ENCODE data around the gene PSMD14.
A peak's percentile ranks its signal among the peaks of the same experiment; 100 is the strongest.

Gene PSMD14

DNA sequence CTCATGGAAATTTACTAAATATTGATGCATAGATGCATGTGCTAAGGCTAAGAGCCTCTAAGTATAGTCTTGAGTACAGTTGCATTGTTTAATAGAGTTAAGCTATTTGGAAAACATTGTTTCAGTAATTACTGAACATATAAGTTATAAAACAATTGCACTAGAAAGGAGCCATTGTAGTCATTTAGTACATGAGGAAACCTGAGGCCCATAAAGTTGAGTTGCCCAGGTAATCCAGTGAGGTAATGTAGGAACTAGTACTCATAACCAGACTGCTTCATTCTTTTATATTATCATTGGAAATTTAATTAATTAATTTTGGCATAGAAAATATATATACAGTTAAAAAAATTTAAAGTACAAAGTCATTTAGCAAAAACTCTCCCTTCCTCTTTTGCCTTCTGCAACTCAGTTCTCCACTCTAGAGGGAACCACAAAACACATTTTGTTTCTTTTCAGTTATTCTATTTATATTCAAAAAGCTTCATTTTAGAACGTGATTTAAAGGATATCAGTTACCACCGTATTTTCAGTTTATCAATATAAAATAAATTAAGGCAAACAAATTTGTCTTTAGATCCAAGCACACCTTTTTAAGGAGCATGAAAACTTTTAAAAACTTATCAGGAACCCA is 80.0 kb downstream of the PSMD14 start:
- DNase-seq: no peak

DNA sequence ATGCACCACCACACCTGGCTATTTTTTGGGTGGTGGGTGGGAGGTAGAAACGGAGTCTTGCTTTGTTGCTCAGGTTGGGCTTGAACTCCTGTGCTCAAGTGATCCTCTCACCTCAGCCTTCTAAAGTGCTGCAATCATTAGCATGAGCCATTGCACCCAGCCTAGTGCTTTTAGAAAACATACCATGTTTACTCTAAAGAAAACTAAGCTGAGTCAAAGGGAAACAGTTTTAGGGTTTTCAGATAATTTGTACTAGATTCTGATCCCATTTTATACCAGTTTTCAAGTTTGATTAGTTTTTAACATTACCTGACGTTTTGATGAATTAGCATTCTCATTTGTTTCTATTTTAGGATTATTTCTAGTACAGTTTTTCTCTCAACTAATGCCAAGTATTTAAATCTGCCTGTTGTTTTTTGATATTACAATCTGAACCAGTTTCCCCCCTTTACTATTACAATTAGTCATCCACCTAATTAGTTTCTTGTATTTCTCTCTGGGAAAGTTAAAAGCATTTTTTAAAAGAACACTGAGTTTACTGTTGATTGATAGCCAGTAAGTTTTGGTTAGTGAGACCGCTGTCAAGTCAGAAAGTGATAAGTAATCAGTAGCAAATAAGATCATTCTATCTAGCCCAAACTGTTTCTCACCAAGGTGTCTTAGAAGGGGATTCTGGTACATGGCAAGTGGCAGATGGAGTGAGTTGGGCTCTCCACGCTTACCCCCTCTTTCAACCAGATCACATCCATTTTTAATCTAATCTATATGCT is 83.7 kb downstream of the PSMD14 start:
- DNase-seq: no peak

DNA sequence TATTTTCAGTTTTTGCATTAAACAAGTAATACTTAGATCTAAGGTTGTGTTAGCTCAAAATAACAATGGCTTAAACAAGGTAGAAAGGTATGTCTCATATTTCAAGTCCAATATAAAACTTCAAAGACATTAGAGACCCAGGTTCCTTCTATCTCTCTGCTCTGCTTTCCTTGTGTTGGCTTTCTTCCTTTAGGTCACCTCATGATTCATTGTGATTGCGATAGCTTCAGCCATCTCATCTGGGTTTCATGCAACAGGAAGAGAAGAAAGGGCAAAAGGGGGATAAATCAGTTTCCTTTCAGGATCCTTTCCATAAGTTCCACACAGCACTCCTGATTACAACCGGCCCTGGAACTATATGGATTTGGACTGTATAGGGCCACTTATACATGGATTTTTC is 91.9 kb downstream of the PSMD14 start:
- peak; percentile 12 for DNase-seq

DNA sequence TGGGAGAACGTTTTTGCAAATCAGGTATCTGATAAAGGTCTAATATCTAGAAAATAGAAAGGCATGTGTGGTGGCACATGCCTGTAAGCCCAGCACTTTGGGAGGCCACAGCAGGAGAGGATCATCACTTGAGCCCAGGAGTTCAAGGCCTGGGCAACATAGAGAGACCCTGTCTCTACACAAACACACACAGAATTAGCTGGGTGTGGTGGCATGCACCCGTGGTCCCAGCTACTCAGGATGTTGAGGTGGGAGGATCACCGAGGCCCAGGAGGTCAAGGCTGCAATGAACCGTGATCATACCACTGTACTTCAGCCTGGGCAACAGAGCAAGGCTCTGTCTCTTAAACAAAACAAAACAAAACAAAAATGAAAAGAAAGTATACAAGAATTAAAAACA is 94.1 kb downstream of the PSMD14 start:
- no peak for DNase-seq

DNA sequence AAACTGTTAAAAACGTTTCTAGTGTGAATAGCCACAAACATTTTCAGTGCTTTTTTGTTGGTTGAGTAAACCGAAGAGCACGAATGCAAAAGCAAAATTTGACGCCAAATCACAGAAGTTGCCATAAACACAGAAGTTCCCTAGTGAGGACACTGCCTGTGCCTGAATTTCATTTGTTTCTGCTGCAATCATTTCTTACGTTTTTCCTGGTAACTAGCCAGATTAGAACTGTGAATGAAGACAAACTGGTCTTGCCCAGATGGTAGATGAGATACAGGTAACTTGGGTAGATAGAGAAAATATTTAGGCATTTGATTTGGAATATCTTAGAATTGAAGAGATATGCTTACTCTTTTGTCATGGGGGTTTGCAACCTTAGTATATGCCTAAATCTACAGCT is 98.1 kb downstream of the PSMD14 start:
- no peak for DNase-seq

DNA sequence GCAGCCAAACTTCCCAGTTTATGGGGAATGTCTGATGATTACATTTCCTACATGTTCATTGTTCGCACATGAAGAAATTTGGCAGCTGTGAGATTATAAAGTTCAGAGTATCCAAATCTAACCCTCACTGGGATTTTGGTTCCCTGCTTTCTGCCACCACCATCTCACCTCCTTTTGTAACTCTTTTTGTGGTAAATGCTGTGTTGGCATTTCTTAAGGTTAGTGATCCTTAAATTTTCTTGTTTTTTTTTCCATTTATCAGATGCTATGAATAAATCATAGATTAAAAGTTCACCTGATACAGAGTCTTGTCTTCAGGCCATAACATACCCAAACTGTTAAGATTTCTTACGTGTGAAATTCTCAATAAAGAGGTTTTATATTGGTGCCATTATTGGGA is 99.4 kb downstream of the PSMD14 start:
- DNase-seq: no peak

DNA sequence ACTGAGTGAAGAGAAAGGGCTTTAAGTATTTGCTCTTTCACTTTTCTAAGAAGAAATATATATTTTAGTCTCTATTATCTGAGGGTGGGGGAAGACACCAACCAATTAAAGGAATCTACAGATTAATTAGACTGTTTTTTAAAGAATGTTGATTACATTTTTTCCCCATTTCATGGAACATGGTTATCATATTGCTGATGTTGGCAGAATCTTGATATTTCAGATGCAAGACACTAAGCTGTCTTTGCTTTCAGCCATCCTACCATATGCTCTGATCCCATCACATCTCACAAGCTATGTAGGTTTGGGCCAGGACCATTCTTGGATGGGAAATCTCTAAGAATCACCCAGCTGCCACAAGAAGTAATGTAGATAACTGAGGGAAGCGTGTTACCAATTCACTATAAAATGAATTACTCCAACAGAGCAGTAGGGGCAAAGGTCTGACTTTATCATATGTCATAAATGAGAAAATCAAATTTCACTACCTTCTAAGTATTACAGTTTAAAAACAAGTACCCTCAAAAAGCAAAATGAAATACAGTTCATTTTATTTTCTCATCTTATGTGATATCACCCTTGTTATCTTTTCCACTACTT is 101.2 kb downstream of the PSMD14 start:
- DNase-seq: no peak

DNA sequence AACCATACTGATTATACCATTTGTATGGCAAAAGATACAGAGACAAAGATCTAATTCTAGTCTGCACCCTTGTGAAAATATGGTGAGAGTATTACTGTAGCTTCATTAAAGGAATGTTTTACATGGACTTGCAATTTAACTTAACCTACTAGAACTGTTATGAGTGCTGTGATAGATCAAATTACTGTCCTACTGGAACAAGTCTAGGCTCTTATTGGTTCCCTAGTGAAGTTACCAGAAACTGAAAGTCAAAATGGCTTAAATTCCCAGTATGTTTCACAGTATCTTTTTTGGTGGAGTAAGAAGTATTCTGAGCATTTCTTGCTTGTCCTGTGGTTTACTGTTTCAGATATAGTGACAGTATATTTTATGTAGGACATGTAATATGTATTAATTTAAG is 104.1 kb downstream of the PSMD14 start:
- no peak for DNase-seq

DNA sequence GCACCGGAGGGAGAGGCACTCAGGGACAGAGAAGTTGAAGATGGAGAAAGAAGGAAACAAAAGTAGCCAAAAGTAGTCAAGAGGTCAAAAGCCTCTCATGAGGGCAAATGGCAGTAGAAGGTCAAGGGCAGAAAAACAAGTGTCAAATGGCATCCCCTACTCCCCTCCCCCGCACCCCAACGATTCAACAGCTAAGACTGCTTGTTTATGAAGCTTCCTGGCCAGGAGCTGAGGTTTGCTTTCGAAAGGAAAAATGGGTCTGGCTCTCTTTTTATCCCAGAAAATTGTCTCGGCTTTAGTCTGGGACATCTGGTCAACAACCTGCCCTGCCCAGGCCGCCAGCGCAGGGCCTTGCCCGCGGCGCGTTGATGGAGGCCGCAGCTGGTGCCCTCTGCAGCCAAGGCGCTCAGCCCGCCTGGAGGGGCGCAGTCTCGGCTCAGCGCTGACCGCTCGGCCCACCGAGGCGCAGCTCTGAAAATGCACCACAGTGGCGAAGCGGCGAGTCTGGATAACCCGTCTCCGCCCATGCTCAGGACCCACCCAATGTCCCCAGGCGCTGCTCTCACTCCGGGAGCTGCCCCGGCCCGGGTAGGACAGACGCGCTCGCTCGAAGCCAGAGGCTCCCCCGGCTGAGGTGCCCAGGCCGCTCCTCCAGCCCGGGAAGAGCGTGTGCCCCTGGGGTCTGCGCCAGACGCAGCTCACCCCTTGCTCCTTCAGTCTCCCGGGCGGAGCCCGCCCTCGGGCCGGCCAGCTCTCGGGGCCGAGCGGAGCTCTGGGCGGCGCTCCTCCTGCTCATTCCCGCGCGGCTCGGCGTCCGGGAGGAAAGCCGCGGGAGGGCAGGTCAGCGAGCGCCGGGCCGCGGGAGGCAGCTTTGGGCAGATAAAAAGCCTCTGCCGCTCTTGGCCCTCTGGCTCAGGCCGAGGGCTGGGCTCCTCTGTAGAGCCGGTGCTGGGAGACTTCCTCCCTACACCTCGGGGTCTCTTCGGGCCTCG is 106.1 kb downstream of the PSMD14 start:
- no peak for DNase-seq

DNA sequence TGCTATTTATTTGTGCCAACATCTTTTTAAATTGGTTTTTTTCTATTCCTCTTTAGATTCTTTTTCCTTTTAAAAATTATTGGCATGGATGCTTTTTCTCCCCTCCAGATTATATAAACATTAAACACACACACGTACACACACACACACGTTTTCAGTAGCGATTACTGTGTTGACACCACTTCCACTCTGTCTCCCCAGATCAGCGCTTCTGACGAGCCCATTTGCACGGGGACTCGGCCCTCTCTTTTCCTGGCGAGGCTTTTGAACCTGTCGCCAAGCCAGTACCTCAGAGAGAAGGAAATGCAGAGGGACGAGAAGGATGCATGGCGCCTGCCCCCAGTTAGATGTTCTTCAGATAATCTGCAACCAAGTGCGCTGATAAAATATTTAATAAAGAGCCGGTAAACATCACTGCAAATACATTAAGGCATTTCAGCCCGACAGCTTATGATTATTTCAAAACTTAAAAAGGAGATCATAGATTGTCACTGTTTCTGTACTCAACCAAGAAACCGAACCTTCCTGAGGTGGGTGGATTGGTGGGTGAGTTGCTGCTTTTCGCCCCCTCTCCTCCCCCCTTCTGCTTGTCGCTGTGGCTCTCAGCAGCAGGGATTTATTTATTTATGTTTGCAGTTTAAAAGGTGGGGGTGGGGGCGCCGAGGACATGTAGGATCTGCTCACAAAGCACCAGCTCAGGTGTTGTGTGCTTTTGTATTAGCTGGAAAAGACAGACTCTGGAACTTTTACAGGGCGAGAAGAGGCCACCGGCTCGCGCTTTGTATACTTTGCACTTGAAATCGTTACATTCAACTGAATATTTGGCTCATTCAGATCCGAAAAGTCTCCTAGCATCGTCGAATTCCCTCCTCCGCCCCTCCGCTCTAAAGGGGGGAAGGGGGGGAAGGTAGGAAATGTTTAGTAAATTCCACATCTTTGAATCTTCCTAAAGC is 107.1 kb downstream of the PSMD14 start:
- no peak for DNase-seq

DNA sequence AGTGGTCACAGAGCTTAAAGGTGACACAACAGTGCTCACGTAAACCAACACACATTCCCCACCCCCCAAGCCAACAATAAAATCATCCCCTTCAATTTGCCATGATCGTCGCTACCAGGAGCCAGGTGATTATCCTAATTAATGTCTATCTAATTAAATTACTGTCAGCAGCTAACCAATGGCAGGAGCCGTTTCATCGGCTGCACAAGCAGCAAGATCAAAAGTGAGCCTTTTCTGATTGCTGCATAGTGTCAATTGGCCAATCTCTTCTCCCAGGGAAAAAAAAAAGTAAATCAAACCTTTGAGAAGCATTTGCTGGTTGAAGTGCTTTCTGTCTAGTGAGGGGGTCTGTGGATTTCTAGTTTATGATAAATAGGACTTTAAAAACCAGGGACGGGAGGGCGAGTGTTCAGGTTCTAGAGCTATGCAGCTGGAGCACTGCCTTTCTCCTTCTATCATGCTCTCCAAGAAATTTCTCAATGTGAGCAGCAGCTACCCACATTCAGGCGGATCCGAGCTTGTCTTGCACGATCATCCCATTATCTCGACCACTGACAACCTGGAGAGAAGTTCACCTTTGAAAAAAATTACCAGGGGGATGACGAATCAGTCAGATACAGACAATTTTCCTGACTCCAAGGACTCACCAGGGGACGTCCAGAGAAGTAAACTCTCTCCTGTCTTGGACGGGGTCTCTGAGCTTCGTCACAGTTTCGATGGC is 107.9 kb downstream of the PSMD14 start, which contains the start of gene TBR1:
TBR1 (plus strand) TSS at position 311 of the 721 bp plus-strand sequence; CDS start at position 425, 114 bp downstream.
- no peak for DNase-seq

DNA sequence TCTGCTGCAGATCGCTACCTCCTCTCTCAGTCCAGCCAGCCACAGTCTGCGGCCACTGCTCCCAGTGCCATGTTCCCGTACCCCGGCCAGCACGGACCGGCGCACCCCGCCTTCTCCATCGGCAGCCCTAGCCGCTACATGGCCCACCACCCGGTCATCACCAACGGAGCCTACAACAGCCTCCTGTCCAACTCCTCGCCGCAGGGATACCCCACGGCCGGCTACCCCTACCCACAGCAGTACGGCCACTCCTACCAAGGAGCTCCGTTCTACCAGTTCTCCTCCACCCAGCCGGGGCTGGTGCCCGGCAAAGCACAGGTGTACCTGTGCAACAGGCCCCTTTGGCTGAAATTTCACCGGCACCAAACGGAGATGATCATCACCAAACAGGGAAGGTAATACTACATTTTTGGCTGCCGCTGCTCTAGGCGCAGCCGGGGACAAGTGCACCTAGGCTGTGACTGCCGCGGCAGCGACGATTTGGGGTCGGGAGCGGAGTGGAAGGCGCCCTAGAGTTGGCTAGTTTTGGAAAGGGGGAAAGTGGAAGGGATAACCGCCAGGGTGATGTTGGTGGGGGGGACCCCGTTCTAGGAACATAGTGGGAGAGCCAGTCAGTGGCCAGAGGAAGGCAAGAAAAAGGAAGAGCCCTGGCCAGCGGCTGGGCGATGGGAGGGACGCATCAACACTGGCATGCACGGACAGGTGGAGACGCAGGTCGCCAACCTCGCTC is 108.6 kb downstream of the PSMD14 start:
- no peak for DNase-seq

DNA sequence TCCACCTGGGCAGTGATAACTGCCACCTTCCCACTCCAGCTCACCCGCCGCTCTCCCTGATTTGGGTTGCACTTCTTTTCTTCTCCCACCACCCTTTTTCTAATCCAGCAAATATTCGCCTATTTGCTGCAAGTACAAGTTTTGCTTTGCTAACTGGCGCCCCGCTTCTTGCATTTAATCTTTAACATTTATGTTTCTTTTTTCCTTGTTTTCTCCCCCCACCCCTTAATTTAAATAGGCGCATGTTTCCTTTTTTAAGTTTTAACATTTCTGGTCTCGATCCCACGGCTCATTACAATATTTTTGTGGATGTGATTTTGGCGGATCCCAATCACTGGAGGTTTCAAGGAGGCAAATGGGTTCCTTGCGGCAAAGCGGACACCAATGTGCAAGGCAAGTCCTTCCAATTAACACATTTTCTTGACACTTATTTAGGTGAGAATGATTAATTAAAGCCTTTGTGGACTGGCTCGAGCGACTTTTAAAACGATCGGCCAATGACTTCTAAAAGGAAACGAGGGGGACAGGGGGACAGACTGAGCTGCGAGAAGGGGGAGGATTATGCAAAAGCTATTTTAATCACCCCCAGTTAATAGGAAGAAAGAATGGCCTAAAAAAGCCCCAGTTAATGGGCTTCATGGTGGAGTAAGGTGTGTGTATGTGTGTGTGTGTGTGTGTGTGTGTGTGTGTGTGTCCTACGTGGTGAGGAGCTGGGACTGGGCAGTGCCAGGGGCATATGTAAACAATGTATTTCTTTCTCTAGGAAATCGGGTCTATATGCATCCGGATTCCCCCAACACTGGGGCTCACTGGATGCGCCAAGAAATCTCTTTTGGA is 109.4 kb downstream of the PSMD14 start:
- no peak for DNase-seq

DNA sequence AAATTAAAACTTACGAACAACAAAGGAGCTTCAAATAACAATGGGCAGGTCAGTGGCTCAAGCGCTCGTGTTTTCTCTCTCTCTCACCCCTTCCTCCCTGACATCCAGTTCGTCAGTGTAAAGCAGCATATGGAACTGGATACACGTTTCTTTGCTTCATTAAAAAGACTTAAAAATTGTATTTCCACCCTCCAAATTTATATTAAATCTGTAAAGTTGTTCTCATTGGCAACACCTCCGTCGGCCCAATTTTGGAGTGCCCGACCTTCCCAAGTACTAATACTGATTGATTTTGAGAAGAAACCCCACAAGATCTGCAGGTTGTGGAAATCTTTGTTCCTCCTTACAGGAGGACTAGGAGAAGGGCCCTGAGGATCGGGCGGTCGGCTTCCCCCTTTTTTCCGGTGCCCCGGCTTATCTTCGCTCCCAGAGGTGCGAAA is 110.1 kb downstream of the PSMD14 start:
- DNase-seq: no peak

DNA sequence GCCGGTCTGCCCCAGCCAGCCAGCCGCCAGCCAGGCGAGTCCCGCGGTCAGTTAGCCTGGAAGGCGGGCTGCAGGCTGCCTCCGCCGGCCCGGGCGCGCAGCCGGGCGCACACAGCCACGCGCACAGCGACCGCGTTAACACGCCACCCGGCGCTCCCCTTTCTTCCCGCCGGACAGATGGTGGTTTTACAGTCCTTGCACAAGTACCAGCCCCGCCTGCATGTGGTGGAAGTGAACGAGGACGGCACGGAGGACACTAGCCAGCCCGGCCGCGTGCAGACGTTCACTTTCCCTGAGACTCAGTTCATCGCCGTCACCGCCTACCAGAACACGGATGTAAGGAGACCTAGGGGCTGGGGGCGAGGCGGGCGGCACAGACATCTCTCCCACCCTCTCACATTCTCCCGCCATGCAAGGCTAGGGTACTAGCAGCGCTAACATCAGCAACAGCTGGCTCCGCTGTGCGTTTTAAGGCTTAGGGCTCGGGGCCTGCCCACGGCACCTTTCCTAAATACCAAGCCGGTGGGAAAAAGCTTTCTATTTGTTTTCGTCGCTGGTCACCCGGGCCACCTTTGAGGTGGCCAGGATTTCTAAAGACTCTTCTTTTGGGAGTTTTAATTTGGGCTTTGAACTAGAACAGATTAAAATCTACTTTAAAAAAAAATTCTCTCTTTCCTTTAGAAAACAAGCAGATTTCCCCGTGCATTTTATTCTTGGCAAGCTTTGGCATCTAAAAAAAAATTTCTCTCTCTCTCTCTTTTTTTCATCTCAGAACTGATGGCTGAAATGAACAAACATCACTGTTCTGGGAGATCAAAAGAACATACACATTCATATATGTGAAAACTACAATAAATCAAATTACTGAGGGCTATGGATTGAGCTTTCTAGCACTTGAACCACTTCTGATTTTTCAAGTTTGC is 110.8 kb downstream of the PSMD14 start:
- no peak for DNase-seq

DNA sequence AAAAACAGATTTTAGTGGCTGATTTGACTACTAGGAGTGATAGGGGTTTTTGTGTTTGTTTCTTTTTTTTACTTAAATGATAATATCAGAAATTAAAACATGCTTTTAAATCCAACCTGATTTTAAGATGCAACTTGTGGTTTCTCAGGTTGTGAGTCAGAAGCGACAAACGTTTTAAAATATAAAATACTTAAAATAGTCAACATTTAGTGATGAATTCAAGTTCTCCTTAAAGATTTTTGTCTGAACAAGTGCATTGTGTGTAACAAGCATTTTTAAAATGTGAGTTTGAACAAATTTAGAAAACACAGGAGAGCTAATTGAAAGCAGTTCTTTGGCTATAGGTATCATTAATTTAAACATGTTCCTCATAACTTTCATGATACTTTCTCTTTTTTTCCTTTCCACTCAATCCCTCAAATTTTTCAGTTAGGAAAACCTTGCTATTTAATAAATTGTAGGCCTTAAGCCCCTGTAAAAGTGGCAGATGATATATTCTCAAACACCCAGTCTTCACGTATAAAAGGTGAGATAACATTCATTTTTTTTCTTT is 111.5 kb downstream of the PSMD14 start:
- DNase-seq: no peak

DNA sequence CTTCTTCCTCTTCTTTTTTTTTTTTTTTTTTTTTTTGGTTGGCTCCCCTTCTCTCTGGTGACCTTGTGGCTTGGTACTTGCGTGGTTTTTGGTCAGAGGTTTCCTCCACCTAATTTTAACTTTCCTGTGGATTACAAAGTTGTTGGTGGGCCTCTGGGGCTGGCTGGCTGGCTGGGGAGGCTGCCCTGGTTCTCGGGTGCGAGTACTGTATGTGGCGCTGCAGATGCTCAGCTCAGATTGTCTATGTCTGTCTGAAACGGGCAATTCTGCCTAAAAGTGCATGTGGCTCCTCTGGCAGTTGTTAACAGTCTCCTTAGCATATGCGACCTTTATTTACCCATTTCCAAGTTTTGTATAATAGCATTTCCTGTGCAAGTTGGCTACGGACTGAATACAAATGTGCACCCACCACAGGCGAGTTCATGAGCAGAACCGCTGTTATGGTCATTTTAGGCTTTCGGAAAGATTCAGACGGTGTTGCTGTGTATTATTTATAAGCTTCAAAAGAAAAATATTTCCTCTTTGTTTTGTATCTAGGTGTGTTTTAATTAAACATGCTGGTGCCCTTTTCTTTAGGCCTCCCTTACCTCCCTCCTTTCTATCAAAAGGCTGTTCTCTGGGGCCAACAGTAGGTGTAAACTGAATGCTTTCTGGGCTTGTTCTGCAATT is 112.3 kb downstream of the PSMD14 start:
- DNase-seq: no peak

Data from suppressor macrophage treated with lipopolysaccharide for 4 hours (primary cell).